Amygdala (tissue), 56 donors: Measurements from ENCODE around the gene RBMS3.
"Not testable (repeated sequence)": the region's sequence is repeated elsewhere in the genome, so short reads cannot be mapped to it uniquely, and the experiment has no call there.

Experiments
- DNase-seq, 56 donors: peaks; one replicate each; lab custom pipeline; 2025; lab: John Stamatoyannopoulos, UW

RBMS3 gene

DNA sequence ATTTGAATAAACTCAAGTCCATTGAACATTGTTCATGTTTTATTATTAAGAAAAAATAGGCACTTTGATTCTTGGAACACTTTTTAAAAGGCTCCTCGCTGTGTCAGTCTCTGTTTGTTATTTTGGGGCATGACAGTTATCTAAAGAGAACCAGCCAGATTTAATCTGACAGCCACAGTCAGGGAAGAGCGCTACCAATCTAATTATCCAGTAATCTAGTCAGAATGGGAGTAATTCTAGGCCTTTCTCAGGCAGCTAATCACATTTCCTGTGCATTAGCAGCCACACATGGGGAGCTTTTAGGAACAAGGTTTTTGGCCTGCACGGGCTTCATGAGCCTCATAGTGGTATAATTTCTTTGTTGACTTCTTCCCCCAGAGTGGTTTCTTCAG lies 362.2 kb downstream of the RBMS3 start:
- no peak for DNase-seq

DNA sequence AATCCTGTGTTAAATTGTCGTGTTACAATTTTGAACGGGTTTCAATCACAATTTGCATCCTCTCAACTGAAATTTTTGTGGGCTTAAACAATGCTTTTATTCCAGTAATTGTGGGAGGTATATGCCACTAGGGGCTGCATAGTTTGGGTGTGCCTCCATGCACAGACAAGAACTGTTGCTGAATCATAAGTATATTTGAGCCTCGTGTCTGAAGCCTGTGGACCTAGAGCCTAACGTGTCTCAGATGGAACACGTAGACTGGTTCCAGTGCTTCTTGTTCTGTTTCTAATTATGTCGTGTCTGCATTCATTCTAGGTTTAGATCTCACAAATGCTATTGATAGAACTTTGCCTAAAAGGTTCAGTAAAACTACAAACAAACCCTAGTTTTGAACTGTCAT lies 363.4 kb downstream of the RBMS3 start:
- no peak for DNase-seq

DNA sequence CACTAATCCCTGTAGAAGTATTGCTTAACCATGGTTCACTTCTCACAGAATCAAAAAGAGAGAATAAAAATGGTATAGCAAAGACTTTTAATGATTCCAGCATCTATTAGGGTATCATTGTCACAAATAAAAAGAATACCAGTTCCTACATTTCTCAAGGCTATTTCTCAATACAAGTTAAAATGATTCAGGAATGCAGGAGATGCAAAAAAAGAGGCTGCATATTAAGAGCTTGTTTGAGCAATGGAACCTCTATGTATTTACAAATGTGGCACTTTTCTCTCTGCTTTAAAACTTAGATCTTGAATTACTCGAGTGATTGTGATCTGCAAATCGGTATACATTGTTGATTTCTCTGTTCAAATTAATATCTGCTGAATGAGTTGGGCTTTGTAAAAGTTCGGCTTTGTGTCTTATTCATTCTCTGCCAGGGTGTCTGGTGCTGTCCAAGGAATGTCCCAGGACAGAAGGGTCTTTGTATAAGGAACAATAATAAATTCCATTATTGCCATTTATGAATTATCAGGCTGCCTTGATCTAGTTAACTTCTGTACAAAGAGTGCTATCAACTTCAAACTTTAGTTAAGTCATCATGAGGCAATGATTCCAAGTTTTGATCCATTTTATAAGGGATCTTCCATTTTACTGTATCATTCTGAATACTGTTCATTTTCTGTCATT lies 364.2 kb downstream of the RBMS3 start:
- no peak for DNase-seq

DNA sequence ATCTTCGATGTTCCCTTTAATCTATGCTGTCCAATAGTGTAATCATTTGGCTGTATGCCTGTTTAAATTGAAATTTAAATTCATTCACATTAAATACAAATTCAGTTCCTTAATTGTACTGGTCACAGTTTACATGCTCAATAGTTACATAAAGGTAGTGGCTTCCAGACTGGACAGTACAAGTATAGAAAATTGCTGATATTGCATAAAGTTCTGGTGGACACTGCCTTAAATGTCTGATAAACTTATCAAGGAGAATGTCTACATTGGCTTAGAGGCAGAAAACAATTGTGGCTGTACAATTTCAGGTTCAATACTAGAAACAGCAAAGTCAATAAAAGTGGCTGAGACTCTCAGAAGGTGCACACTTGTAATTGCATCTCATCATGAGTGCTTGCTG lies 365.2 kb downstream of the RBMS3 start:
- DNase-seq: no peak

DNA sequence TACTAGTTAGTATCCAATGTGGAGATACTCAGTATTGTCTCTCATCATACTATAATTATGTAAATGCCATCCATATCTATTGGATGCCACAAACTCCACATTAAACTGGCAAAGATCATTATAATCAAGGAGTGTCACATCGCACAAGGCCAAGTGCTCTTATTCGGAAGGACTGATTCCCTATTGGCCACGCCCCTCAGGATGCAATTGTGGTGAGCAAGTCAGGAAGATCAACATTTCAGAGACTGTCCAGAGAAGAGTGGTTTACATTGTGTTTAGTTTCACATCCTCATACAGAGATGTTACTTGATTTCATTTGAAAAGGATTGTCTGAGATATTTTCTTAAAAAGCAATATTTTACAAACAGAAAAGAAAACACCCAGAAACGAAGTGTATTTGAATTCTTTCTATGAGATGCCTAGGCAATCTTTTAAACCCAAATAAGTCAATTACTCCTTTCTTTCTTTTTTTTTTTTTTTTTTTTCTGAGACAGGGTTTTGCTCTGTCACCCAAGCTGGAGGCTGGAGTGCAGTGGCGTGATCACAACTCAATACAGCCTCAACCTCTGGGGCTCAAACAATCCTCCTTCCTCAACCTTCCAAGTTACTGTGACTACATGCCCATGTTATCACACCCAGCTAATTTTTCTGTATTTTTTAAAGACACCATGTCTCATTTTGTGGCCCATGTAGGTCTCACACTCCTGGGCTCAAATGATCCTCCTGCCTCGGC lies 369.1 kb downstream of the RBMS3 start:
- DNase-seq: peak in 12 of 56 donors; percentile 1 to 50 (median 3)

DNA sequence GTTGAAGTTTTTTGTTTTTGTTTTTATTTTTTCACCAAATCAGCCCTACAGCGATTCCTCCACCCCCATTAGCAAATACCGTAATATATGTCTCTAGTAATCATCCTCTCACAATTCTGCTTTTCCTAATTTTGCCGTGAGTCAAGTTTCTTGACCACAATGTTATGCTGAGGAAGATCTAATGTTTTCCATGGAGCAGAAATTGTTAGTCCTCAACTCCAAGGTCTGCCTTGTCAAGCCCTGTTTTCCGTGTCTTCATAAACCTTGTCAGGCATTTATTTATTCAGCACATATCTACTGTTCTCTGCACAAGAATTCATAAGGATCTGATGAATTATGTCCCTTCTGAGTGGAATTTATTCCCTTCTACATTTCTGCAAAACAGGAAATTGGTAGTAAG lies 372.8 kb downstream of the RBMS3 start:
- DNase-seq: no peak

DNA sequence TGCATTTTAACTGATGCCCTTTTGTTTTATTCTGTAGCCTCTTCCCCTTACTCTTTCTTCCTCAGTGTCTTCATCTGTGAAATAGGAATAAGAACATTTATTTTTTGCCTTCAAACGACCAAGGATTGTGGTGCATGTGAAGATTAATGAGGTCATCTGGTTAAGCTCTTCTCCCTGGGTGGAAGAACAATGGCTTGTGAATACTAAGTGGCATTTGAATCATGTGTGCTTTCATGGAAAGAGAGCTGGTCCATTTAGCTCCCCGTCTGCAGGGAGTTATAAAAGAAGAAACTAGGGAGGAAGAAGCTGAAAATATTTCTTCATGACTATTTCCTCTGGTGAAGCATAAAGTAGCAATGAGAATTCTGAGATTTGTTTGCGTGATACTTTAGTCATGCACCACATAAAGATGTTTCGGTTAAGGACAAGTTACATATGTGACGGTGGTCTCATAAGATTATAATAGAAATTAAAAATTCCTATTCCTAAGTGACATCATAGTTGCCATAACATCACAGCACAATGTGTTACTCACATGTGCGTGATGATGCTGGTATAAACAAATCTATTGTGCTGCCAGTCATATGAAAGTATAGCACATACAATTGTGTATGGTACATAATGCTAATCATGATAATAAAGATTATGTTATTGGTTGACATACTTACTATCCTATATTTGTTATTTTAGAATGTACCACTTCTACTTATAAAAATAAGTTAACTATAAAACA lies 374.3 kb downstream of the RBMS3 start:
- no peak for DNase-seq

DNA sequence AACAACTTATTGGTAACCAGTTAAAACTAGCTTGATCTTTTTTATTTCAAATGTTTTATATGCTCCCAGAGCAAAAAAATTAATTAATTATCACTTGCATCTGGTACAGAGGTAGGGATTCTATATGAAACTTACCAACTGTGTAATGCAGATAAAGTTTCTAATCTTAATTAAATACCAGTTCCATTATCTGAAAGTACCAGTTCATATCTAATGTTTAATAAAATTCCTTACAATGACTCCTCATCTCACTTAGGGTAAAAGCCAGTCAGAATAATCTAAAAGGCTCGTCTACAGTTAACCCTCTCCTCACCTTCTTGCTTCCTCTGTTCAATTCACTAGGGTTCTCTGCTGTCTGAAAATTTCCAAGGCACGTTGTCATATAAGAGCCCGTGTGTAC lies 384.8 kb downstream of the RBMS3 start:
- DNase-seq: no peak

DNA sequence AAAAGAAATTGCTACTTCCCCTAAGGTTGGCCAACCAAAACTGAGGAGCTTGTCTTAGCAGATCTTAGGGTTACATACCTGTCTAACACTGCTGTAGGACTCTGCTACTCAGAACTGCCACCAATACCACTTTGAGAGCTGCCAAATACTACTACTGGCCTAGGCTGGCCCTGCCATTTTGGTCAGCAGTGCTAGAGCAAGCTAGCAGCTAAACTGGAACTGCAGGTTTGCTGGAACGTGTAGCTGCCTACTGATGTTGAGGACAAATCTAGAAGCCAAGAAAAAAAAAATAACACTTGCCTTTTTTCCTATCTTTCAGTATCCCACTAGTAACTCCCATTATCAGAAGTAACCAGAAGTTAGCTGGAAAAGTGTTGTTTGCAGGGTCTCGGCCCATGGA lies 387.4 kb downstream of the RBMS3 start:
- DNase-seq: no peak

DNA sequence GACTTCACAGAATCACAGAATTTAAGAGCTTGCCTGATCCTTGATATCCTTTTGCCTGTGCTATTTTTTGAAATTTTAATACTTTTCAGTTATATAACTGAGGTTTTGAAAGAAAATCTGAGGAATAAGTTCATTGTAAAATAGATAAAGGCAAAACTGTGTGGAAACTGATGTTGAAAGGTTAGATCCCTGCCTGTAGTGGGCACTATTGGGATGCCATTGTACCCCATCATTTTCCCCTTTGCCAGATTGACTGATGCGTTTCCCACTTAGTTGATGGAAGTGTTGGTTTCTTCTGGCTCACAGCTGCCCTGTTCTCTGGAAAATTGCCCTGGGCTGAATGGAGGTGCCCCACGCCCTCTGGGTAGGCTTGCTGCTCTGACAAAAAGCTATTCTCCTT lies 387.9 kb downstream of the RBMS3 start:
- DNase-seq: no peak

DNA sequence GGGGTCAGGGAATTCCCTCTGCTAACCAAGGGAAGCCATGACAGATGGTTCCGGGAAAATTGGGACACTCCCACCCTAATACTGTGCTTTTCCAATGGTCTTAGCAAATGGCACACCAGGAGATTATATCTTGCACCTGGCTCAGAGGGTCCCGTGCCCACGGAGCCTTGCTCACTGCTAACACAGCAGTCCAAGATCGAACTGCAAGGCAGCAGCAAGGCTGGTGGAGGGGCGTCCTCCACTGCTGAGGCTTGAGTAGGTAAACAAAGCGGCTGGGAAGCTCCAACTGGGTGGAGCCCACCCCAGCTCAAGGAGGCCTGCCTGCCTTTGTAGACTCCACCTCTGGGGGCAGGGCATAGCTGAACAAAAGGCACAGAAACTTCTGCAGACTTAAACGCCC lies 389.6 kb downstream of the RBMS3 start:
- not testable (repeated sequence) for DNase-seq

DNA sequence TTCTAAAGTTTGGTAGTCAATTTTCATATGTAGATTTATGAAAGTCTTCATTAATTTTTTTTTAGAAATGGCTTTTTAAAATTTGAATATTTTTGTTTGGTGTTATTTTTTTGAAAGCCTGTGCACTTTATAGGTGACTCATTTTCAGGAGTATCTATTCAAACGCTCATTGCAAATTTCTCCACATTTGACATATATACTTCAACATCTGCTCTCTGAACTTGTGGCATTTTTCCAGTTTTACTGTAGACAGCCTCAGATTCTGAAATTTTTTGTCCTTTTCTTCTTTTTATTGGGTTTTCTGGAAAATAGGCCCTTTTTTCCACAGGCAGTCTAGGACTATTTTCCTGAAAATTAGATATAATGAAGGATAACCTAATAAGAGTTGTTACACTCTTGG lies 396.6 kb downstream of the RBMS3 start:
- no peak for DNase-seq

DNA sequence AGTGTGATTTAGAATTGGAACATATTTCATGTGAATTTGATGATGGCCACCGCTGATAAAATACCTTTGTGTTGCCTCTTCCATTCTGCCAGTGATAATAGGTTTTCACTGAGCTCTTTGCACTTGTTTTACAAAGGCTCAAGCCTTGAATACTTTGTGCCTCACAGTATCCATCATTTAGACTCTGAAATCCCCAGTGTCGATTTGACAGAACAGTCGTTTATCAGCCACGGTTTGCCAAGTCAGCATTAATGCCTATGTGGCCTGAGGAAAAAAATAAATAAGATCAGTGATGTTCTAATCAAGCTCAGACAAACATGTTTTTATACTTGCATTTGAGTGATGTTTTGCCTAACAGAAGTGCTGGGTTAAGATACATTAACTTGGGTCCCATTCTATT lies 399.1 kb downstream of the RBMS3 start:
- DNase-seq: no peak

DNA sequence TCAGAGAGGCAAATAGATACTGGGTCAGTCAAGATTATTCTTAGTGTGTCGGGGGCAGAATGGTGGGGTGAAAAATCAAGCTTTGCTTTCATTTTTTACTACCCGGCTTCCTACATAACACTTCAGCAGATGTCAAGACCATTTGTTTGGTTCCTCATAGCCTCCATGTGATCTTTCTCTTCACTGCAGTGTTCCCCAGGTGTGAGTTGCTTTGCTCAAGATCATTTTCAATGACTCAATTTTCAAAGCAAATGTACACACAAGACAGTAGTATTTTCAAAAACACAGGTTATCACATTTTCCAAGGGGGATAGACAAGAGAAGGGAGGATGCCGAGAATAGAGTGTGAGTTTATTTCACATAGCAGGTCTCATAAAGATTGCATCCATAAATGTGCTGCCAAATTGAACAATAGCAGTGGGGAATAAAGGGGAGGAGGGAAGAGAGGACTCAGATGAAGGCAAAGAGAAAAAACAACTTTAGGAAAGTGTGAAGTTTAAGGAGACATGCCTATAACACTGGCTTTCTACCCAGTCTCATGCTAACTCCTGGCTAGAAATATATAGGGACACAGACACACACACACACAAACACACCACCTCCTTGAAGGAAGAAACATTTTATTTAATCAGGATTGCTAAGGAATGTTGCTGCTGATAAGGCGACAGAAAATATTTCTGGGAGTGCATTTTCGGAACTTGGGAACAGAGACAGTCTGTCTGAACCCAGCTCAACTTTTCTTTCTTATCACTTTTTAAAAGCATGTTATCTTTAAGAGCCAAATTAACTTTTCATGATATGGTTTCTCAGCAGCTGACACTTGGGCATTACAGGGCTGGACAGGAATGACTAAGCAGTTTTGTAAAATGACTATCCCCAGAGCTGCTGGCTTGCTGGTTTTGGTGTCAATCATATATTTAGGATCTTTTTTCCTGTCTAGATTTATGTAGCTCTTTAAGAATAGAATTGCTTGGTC lies 402.4 kb downstream of the RBMS3 start:
- DNase-seq: no peak

DNA sequence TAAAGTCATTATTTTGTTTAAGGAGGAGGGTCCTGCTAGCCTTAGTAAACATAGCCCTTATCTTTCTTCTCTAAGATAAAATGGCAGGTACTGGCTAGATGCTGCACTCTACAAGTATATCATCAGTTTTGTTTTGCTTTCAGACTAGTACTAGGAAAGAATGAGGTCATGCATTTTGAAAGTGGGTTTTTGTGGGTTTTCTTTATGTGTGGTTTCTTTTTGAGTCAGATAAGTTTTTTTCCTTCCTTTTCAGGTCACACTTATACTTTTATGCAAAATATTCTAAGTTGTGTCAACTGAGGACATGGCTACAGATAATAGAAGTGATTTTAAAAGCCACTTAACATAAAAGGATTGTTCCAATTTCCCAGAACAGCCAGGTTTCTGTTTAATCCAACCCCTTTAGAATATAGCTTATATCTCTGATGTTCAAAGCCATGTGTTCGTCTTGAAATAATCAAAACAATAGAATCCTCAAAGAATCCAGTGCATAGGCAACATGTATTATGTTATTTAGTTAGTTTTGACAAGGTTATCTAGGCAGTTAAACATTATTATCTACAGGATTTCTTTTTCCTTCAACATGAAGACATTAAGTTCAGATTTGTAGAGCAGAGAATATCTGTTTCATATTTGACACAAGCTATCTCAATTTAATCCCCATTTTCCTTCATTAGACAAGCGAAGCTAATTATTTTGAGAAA lies 406.2 kb downstream of the RBMS3 start:
- no peak for DNase-seq

DNA sequence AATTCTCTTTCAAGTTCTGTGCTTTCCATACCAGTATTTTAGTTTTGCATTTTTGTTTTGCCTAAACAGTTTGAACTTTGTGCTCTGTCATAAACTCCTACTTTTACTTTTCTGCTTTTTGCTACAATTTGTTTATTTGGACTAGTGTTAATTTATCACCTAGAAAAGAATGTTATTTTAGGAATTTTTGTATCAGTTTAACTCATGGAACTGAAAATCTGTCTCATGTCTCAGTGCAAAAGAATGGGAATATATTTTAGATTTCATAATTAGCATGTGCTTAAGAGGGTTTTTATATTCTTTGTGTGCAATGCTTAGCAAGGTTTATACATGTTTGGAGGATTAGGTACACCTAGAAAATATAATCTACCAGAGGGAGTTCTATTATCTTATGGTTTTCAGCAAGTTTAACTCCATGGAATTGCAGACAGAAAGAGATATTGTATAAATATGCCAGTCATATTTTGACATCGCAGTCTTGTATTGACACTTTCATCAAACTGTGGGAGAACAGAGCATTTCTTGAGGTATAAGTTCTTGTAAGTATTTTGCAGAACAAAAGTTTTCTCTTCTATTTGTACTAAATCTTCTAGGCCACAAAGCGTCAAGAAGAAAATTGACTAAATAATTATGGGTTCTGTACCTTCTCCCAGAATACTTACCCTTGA lies 409.9 kb downstream of the RBMS3 start:
- DNase-seq: no peak

DNA sequence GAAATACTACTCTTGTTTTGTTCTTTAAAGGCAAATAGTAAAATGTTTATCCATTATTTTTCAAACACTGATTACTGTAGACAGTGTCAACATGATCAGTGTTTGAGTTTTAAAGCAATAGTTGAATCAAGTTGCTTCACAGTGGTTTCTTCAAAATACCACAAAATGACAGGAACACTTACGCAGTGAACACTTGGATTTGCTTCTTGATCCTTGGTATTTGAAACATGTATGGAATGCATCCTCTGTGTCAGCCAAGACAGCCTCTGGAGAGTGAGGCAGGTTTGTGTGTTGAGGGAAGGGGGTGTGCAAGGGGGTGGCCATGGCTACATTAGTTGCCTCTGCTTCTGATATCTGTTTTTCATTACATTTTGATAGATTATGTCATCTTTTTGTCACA lies 413.0 kb downstream of the RBMS3 start:
- DNase-seq: no peak

DNA sequence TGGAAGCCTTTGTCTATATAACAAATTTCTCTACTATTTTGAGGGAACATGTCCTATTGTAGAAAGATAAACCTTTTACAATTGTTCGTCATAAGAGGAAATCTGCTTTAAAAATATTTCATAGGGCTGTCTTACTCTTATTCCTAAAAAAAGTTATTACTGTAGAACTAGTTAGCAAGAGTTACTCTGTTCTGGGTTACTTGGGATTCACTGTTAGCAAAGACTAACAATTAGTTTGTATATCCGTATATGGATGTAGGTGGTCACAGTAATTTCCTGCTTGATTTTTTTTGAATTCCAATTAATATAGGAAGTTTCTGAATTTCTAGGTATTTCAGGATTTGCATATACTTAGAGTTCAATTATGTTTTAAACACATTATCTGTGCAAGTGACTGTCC lies 413.5 kb downstream of the RBMS3 start:
- no peak for DNase-seq

DNA sequence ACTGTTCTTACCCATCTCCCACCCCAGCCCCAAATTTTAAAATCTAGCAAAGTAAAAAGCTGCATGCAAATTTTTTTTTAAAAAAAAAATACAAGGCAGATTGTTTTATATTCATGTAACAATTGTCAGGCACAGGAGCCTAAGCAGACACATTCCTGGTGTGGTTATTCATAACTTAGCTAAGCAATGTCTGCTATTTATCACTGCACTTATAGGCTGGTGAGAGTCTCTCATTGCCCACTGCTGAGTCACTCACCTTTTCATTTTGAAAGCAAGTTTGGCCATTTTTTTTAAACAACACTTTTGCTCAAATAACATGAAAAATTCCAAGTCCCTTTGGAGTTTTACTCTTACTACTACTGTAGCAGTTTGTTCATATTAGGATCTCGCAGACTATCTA lies 413.9 kb downstream of the RBMS3 start:
- no peak for DNase-seq
